ENCODE measurements around the gene SMTNL1. TPM values are rescaled to one million over a fixed set of nuclear protein-coding genes. Genes with fewer than 3 reads are reported as not detected.

Gene SMTNL1
- total RNA-seq: 1 to 10 TPM in 1 of 2 donors, not detected in 1; 1.4 TPM

GRCh38 chr11:57536947-57537619 is at the start of gene SMTNL1:
Gene SMTNL1, plus strand, starts transcription at chr11:57537595. Its CDS starts 5,048 bp downstream, at chr11:57542643.
- Histone ChIP-seq H3K27me3 (replicated peaks; ENCODE audit: insufficient read depth) (no peaks in the 10 kb centered on the region), H3K4me1 (replicated peaks) (no peaks in the 10 kb centered on the region), H3K27ac (no peak within 1 kb of the TSS), H3K4me3 (no peak within 1 kb of the TSS), H3K9me3 (no peaks in the 10 kb centered on the region), H3K36me3 (no peaks in the 10 kb centered on the region)
- no peak for TF ChIP-seq CTCF (IDR thresholded peaks at IDR 0.05)
- no peak for TF ChIP-seq POLR2AphosphoS5 (IDR thresholded peaks at IDR 0.05)
- TF ChIP-seq POLR2A (IDR thresholded peaks at IDR 0.05): no peak
- intact Hi-C loops (cut with DNase I): no loop called here
- 58% methylated on average over 14 of the region's 14 CpGs for WGBS
- no peak for DNase-seq (ENCODE audit: low spot score)

- WGBS: 81% methylated on average over 6 of the region's 6 CpGs
- DNase-seq (ENCODE audit: low spot score): no peak
- intact Hi-C loops (cut with DNase I): no loop called here
- H3K27me3 ChIP-seq (replicated peaks; ENCODE audit: insufficient read depth): no peaks in the 10 kb centered on the region
- H3K27ac ChIP-seq: no peak overlapping the region
- no peak overlapping the region for H3K4me3 ChIP-seq
- no peaks in the 10 kb centered on the region for H3K9me3 ChIP-seq
- TF ChIP-seq CTCF (IDR thresholded peaks at IDR 0.05): no peak
- TF ChIP-seq POLR2AphosphoS5 (IDR thresholded peaks at IDR 0.05): no peak
- no peak for TF ChIP-seq POLR2A (IDR thresholded peaks at IDR 0.05)
- no peaks in the 10 kb centered on the region for H3K36me3 ChIP-seq
- peaks cover 4% of the 10 kb centered on the region for H3K4me1 ChIP-seq (replicated peaks)
These were observed 49.3 kb upstream of the SMTNL1 start for GRCh38 chr11:57487920-57488659.

DNA sequence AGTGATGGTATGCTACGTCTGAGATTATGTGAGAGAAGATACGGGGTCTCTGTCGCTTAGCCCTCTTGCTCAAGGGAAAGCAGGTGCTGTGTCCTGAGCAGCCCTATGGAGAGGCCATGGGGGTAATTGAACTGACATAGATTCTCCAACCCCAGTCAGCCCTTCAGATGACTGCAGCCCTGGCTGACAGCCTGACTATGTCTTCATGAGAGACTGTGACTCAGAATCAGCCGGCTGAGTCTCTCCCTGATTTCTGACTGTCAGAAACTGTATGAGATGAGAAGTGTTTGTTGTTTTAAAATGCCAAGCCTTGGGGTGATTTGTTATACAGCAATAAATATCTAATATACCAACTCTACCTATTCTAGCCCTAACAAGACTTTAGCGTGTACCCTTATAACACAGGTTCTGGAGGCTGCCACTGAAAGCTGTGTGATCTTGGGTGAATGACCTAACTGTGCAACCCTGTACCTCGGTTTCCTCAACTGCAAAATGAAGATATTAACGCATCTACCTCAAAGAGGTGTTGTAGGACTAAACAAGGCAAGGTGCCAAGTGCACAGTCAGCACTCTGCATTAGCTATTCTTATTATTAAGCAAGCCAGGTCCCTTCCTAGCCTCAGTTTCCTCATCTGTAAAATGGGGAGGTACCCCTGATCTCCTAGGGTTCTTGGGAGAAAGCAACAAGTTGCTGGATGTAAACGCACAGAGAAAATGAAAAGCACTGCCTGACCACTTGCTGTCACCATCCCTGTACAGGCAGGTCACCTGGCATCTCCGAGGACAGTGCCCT is 46.7 kb upstream of the SMTNL1 start:
- no peaks in the 10 kb centered on the region for H3K36me3 ChIP-seq
- H3K27ac ChIP-seq: no peak overlapping the region
- intact Hi-C loops (cut with DNase I): loop anchor here (5.0 to 10.0 kb wide), 2 partner anchors 37 to 154 kb away; partner anchors contain the start of gene YPEL4
- no peaks in the 10 kb centered on the region for H3K9me3 ChIP-seq
- H3K4me1 ChIP-seq (replicated peaks): no peaks in the 10 kb centered on the region
- WGBS: 88% methylated on average over 9 of the region's 9 CpGs
- no peaks in the 10 kb centered on the region for H3K27me3 ChIP-seq (replicated peaks; ENCODE audit: insufficient read depth)
- no peak for DNase-seq (ENCODE audit: low spot score)
- H3K4me3 ChIP-seq: no peak overlapping the region
- TF ChIP-seq POLR2AphosphoS5 (IDR thresholded peaks at IDR 0.05) (no peak), CTCF (IDR thresholded peaks at IDR 0.05) (no peak)

- no peak overlapping the region for H3K4me3 ChIP-seq
- no peaks in the 10 kb centered on the region for H3K9me3 ChIP-seq
- TF ChIP-seq CTCF (IDR thresholded peaks at IDR 0.05) (peak in 3 of 4 experiments; percentile 24 to 42 (median 34)), POLR2A (IDR thresholded peaks at IDR 0.05) (no peak)
- 76% methylated on average over 11 of the region's 11 CpGs for WGBS
- H3K27me3 ChIP-seq (replicated peaks; ENCODE audit: insufficient read depth): no peaks in the 10 kb centered on the region
- intact Hi-C loops (cut with DNase I): loop anchor here (5.0 to 10.0 kb wide), 2 partner anchors 36 to 153 kb away; partner anchors contain the start of gene YPEL4
- no peaks in the 10 kb centered on the region for H3K36me3 ChIP-seq
- no peak overlapping the region for H3K27ac ChIP-seq
- H3K4me1 ChIP-seq (replicated peaks): no peaks in the 10 kb centered on the region
- DNase-seq (ENCODE audit: low spot score): no peak
These were observed 45.9 kb upstream of the SMTNL1 start for GRCh38 chr11:57491371-57492061.
